NCI-H345 treated with DMSO at 0.1 percent for 48 hours (cell line): ENCODE measurements around the gene SUSD3.
A peak's percentile ranks its signal among the peaks of the same experiment; 100 is the strongest.
"Not testable (repeated sequence)": the region's sequence is repeated elsewhere in the genome, so short reads cannot be mapped to it uniquely, and the experiment has no call there.

Source experiments
- DNase-seq: peaks from one replicate; lab custom pipeline; 2025; ENCODE audit not compliant: unreplicated experiment; lab: John Stamatoyannopoulos, UW

The SUSD3 gene

GRCh38 chr9:93091453-93092081 is 33.1 kb downstream of the SUSD3 start:
- no peak for DNase-seq

- no peak for DNase-seq
Measured at GRCh38 chr9:93092251-93092991, 33.9 kb downstream of the SUSD3 start.

GRCh38 chr9:93093127-93093876 is 34.8 kb downstream of the SUSD3 start:
- DNase-seq = no peak

GRCh38 chr9:93093877-93094657 is 35.6 kb downstream of the SUSD3 start:
- DNase-seq = no peak

GRCh38 chr9:93094658-93095204 is 36.2 kb downstream of the SUSD3 start:
- no peak for DNase-seq

GRCh38 chr9:93095205-93096130 is 37.0 kb downstream of the SUSD3 start:
- DNase-seq = peak; percentile 93

- DNase-seq = no peak
Measured at GRCh38 chr9:93096131-93096802, 37.8 kb downstream of the SUSD3 start, which contains the start of gene CARD19. TSS of gene CARD19 (plus strand) at chr9:93096217. CDS start at chr9:93096346, 129 bp downstream.

GRCh38 chr9:93096811-93097382 is 38.4 kb downstream of the SUSD3 start:
- DNase-seq = no peak

GRCh38 chr9:93097511-93098201 is 39.2 kb downstream of the SUSD3 start:
- no peak for DNase-seq

- no peak for DNase-seq
Measured at GRCh38 chr9:93098236-93098946, 39.9 kb downstream of the SUSD3 start.

GRCh38 chr9:93099551-93100275 is 41.2 kb downstream of the SUSD3 start:
- DNase-seq = no peak

- no peak for DNase-seq
Measured at GRCh38 chr9:93100276-93100636, 41.8 kb downstream of the SUSD3 start.

- DNase-seq = not testable (repeated sequence)
Measured at GRCh38 chr9:93101086-93101485, 42.6 kb downstream of the SUSD3 start.

- DNase-seq = no peak
Measured at GRCh38 chr9:93105620-93106019, 47.1 kb downstream of the SUSD3 start.

GRCh38 chr9:93107151-93107824 is 48.8 kb downstream of the SUSD3 start:
- no peak for DNase-seq

GRCh38 chr9:93107825-93108161 is 49.3 kb downstream of the SUSD3 start:
- DNase-seq = no peak
